MM.1S (cell line): ENCODE measurements around the gene UBIAD1.

Experiments
- EZH2 ChIP-seq: fragments of 300-600 bp; sonication (generic); optimal IDR thresholded peaks from 2 replicates; pipeline ENCODE3; 2017; ENCODE audit warnings: low read depth, mild to moderate bottlenecking, antibody characterized with exemption, low read length, mixed read lengths
- EZH2phosphoT487 ChIP-seq: fragments of 300-600 bp; sonication (generic); IDR thresholded peaks from 2 replicates; pipeline ENCODE4 v1.6.1; 2018; ENCODE audit warnings: antibody characterized with exemption, low read length
- TF ChIP-seq, protein P1 (sequence below): fragments of 300-600 bp; sonication (generic); IDR thresholded peaks from 2 replicates; pipeline ENCODE4 v1.5.1; 2016; ENCODE audit warnings: antibody characterized with exemption, low read length, mixed read lengths

DNA sequence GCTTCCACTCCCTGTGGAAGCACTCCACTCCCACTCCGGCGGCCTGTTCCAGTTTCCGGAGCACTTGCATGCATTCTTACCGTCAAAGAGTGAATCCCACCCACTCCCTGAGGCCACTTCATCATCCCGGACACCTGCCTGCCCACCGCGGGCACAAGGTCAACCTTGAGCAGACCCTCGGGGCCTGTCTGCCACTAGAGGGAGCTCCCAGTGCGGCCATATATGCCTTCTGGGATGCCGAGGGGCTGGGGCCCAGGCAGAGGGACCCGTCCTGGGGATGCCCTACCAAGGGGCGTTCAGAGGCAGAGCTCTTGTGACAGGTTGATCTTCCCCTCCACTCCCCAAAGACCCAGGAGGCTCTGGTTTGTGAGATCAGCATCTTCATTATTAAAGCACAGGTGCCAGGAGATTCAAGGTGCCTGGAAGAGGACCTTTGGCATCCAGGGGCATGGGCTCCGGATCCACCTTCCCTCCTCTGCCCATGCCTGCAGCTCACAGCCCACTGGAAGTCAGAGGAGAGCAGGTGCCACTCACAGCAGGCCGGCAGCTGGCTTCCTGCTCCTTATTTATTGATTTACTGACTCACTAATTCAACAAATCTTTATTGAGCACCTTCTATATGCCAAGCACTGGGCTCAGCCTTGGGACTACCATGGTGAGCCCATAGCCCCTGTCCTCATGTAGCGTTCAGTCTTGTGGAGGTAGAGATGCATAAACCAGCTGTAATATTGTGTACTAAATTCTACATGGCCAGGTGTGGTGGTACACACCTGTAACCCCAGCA, 47.3 kb downstream of the UBIAD1 start:
- TF ChIP-seq, protein P1, sequence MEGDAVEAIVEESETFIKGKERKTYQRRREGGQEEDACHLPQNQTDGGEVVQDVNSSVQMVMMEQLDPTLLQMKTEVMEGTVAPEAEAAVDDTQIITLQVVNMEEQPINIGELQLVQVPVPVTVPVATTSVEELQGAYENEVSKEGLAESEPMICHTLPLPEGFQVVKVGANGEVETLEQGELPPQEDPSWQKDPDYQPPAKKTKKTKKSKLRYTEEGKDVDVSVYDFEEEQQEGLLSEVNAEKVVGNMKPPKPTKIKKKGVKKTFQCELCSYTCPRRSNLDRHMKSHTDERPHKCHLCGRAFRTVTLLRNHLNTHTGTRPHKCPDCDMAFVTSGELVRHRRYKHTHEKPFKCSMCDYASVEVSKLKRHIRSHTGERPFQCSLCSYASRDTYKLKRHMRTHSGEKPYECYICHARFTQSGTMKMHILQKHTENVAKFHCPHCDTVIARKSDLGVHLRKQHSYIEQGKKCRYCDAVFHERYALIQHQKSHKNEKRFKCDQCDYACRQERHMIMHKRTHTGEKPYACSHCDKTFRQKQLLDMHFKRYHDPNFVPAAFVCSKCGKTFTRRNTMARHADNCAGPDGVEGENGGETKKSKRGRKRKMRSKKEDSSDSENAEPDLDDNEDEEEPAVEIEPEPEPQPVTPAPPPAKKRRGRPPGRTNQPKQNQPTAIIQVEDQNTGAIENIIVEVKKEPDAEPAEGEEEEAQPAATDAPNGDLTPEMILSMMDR, result peak; percentile 82
- TF ChIP-seq EZH2, result no peak
- no peak for TF ChIP-seq EZH2phosphoT487
